Measurements from ENCODE around the gene GALNT5.

DNA sequence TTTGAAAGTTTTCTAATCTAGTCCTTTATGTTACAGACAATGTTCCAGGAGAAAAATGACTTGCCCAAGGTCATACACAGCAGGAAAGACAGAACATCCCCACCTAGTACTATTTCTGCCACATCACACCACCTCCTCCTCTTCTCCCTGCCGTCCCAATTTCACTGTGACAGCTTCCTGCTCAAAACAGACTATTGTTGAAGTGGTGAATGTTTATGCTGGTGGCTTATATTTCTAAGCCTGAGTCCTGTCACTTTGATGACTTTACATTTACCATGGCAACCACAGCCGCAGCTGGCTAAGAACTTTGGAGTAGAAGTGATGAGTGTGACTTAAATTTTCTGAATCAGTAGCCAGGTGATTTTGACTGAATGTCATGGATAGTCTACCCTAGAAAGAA, 10.0 kb downstream of the GALNT5 start:
- TF ChIP-seq POLR2A (IDR thresholded peaks at IDR 0.05; ENCODE audit: low read depth, low read length) (no peak), POLR2AphosphoS5 (IDR thresholded peaks at IDR 0.05; ENCODE audit: insufficient read depth, low read depth, low read length) (no peak), MYC (IDR thresholded peaks at IDR 0.05; ENCODE audit: low read depth, low read length) (no peak), EZH2 (IDR thresholded peaks at IDR 0.05; ENCODE audit: borderline replicate concordance, low read depth, low read length, severe bottlenecking) (no peak), GATA2 (IDR thresholded peaks at IDR 0.05; ENCODE audit: insufficient read depth, insufficient read length, low read depth, low read length) (no peak), FOS (IDR thresholded peaks at IDR 0.05; ENCODE audit: borderline replicate concordance, insufficient read depth, low read length) (no peak), JUN (IDR thresholded peaks at IDR 0.05; ENCODE audit: borderline replicate concordance, insufficient read depth, insufficient read length, low read depth) (no peak)
- TF ChIP-seq, protein P1, sequence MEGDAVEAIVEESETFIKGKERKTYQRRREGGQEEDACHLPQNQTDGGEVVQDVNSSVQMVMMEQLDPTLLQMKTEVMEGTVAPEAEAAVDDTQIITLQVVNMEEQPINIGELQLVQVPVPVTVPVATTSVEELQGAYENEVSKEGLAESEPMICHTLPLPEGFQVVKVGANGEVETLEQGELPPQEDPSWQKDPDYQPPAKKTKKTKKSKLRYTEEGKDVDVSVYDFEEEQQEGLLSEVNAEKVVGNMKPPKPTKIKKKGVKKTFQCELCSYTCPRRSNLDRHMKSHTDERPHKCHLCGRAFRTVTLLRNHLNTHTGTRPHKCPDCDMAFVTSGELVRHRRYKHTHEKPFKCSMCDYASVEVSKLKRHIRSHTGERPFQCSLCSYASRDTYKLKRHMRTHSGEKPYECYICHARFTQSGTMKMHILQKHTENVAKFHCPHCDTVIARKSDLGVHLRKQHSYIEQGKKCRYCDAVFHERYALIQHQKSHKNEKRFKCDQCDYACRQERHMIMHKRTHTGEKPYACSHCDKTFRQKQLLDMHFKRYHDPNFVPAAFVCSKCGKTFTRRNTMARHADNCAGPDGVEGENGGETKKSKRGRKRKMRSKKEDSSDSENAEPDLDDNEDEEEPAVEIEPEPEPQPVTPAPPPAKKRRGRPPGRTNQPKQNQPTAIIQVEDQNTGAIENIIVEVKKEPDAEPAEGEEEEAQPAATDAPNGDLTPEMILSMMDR (IDR thresholded peaks at IDR 0.05; ENCODE audit: extremely low read depth in 1 of 2, insufficient read depth in 1 of 2, low read depth in 1 of 2, low read length in 2 of 2) = no peak
- TF ChIP-seq, protein P2, sequence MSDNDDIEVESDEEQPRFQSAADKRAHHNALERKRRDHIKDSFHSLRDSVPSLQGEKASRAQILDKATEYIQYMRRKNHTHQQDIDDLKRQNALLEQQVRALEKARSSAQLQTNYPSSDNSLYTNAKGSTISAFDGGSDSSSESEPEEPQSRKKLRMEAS (IDR thresholded peaks at IDR 0.05; ENCODE audit: insufficient read depth, insufficient read length) = no peak
